Measurements from ENCODE around the gene FBXO42.

GRCh38 chr1:16209847-16210407, 142.4 kb downstream of the FBXO42 start:
- TF ChIP-seq GATA2 (IDR thresholded peaks at IDR 0.05; ENCODE audit: low read depth, low read length), result no peak
- no peak for TF ChIP-seq GATA3 (IDR thresholded peaks at IDR 0.05; ENCODE audit: low read depth, low read length)
